CD4-positive, alpha-beta T cell treated with Interleukin-15 for 1 hour (primary cell): ENCODE results near the gene SNAI1.

ENCODE experiments used
- DNase-seq: peaks from one replicate; pipeline ENCODE4 v3.0.0-alpha.2; 2020

Gene SNAI1

GRCh38 chr20:50038169-50038568 is 55.4 kb downstream of the SNAI1 start:
- no peak for DNase-seq
